MM.1S (cell line): ENCODE results near the gene NF2.

Experiments
- DNase-seq: peaks from one replicate; pipeline ENCODE4 v3.0.0-alpha.2; 2015
- H2AFZ ChIP-seq: fragments of 300-600 bp; sonication (generic); 2 replicates; pipeline ENCODE4 v1.6.0; 2016; ENCODE audit warnings: antibody characterized with exemption, low read length
- H3F3A ChIP-seq: fragments of 300-600 bp; sonication (generic); 2 replicates; pipeline ENCODE4 v1.6.1; 2016; ENCODE audit warnings: mild to moderate bottlenecking, antibody characterized with exemption, low read length, moderate library complexity, mixed read lengths; ENCODE audit not compliant: insufficient read depth
- H3K27ac ChIP-seq: fragments of 300-600 bp; sonication (generic); 2 replicates; pipeline ENCODE4 v1.5.1; 2016; ENCODE audit warnings: mild to moderate bottlenecking, low read length
- H3K27me3 ChIP-seq: fragments of 300-600 bp; sonication (generic); replicated peaks from 2 replicates; pipeline ENCODE4 v1.6.0; 2016; ENCODE audit warnings: low read length; ENCODE audit not compliant: insufficient read depth
- H3K36me3 ChIP-seq: fragments of 300-600 bp; sonication (generic); replicated peaks from 2 replicates; pipeline ENCODE4 v1.6.1; 2016; ENCODE audit warnings: mild to moderate bottlenecking, low read length, mixed read lengths; ENCODE audit not compliant: insufficient read depth
- H3K4me1 ChIP-seq: fragments of 300-600 bp; sonication (generic); 2 replicates; pipeline ENCODE4 v1.6.1; 2016; ENCODE audit warnings: low read length, mixed read lengths
- H3K4me2 ChIP-seq: fragments of 300-600 bp; sonication (generic); 2 replicates; pipeline ENCODE4 v1.6.0; 2016; ENCODE audit warnings: low read depth, low read length
- H3K4me3 ChIP-seq: fragments of 300-600 bp; sonication (generic); 2 replicates; pipeline ENCODE4 v1.5.1; 2016; ENCODE audit warnings: low read length, mixed read lengths
- H3K79me2 ChIP-seq: fragments of 300-600 bp; sonication (generic); 2 replicates; pipeline ENCODE4 v1.6.1; 2016; ENCODE audit warnings: mixed run types, low read length, mixed read lengths
- H3K9ac ChIP-seq: fragments of 300-600 bp; sonication (generic); 2 replicates; pipeline ENCODE4 v1.6.1; 2016; ENCODE audit warnings: low read length, mixed read lengths
- H3K9me2 ChIP-seq: fragments of 300-600 bp; sonication (generic); replicated peaks from 2 replicates; pipeline ENCODE4 v1.6.1; 2016; ENCODE audit warnings: mild to moderate bottlenecking, low read length, mixed read lengths; ENCODE audit not compliant: insufficient read depth
- H3K9me3 ChIP-seq: fragments of 300-600 bp; sonication (generic); replicated peaks from 2 replicates; pipeline ENCODE4 v1.6.1; 2016; ENCODE audit warnings: mild to moderate bottlenecking, low read length, mixed read lengths; ENCODE audit not compliant: insufficient read depth
- H4K20me1 ChIP-seq: fragments of 300-600 bp; sonication (generic); 2 replicates; pipeline ENCODE4 v1.6.1; 2016; ENCODE audit warnings: mild to moderate bottlenecking, low read length, moderate library complexity, mixed read lengths; ENCODE audit not compliant: insufficient read depth
- EZH2 ChIP-seq: fragments of 300-600 bp; sonication (generic); optimal IDR thresholded peaks from 2 replicates; pipeline ENCODE3; 2017; ENCODE audit warnings: low read depth, mild to moderate bottlenecking, antibody characterized with exemption, low read length, mixed read lengths
- EZH2phosphoT487 ChIP-seq: fragments of 300-600 bp; sonication (generic); IDR thresholded peaks from 2 replicates; pipeline ENCODE4 v1.6.1; 2018; ENCODE audit warnings: antibody characterized with exemption, low read length
- TF ChIP-seq, protein P1 (sequence below): fragments of 300-600 bp; sonication (generic); IDR thresholded peaks from 2 replicates; pipeline ENCODE4 v1.5.1; 2016; ENCODE audit warnings: antibody characterized with exemption, low read length, mixed read lengths

The NF2 gene

DNA sequence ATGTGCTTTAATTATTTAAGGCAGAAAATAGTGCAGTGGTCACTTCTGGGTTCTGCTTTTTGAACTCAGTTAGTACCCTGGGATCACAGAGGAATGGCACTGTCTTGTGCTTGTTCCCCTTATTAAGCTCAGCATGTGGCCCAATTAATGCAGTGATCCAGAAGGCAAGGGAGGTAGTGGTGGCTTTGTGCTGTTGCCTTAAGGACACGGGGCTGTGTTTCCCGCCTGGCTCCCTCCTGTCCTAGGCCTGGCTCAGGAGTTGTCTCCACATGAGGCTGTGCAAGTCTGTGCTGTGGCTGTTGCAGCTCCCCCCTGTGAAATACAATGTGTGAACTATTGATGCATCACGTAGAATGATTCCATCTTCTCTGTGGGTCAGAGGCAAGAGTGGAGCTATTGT, 67.2 kb downstream of the NF2 start:
- no peak for DNase-seq
- H3K9ac ChIP-seq: no peak overlapping the region
- no peaks in the 10 kb centered on the region for H3K9me2 ChIP-seq
- no peak overlapping the region for H3K27ac ChIP-seq
- no peak overlapping the region for H2AFZ ChIP-seq
- no peaks in the 10 kb centered on the region for H3K27me3 ChIP-seq
- no peaks in the 10 kb centered on the region for H3K79me2 ChIP-seq
- H3K4me3 ChIP-seq: no peak overlapping the region
- H3K36me3 ChIP-seq: peaks cover 5% of the 10 kb centered on the region; the same call in 1 of the 2 replicates
- H4K20me1 ChIP-seq: no peaks in the 10 kb centered on the region
- no peak for TF ChIP-seq EZH2
- TF ChIP-seq EZH2phosphoT487: no peak
- TF ChIP-seq, protein P1, sequence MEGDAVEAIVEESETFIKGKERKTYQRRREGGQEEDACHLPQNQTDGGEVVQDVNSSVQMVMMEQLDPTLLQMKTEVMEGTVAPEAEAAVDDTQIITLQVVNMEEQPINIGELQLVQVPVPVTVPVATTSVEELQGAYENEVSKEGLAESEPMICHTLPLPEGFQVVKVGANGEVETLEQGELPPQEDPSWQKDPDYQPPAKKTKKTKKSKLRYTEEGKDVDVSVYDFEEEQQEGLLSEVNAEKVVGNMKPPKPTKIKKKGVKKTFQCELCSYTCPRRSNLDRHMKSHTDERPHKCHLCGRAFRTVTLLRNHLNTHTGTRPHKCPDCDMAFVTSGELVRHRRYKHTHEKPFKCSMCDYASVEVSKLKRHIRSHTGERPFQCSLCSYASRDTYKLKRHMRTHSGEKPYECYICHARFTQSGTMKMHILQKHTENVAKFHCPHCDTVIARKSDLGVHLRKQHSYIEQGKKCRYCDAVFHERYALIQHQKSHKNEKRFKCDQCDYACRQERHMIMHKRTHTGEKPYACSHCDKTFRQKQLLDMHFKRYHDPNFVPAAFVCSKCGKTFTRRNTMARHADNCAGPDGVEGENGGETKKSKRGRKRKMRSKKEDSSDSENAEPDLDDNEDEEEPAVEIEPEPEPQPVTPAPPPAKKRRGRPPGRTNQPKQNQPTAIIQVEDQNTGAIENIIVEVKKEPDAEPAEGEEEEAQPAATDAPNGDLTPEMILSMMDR: no peak
- no peaks in the 10 kb centered on the region for H3K9me3 ChIP-seq
- H3K4me2 ChIP-seq: no peak overlapping the region
- no peaks in the 10 kb centered on the region for H3K4me1 ChIP-seq
- H3F3A ChIP-seq: no peaks in the 10 kb centered on the region

DNA sequence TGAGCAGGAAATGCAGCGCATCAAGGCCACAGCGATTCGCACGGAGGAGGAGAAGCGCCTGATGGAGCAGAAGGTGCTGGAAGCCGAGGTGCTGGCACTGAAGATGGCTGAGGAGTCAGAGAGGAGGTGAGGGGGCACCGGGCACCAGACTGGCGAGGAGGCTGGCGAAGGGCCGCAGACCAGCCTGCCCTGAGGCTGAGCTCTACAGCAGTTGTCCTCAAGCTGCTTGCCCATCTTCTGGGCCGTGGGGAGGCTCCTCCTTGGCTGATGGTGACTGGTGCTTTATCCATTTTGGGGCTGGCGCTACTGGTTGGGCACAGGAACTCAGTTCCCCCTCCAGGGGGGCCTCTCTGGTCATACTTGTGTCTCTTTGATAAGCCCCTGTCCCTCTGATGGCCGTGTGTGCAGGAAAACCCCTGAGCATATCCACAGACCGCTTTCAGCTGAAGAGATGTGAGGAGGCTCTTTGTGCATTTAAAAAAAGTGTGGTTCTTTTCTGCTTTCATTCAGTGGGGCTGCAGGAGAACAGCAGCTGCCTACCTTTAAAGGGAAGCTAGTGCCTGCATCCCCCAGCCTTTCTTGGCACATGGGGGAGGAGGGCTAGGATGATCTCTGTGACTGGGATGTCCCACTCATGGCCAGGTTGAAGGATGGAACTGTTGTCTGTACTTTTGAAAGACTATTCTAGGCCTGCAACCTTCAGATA, 70.1 kb downstream of the NF2 start:
- TF ChIP-seq, protein P1: no peak
- TF ChIP-seq EZH2phosphoT487 (no peak), EZH2 (no peak)
- Histone ChIP-seq H2AFZ (no peak overlapping the region), H3K79me2 (no peaks in the 10 kb centered on the region), H4K20me1 (no peaks in the 10 kb centered on the region), H3K9ac (no peak overlapping the region), H3K4me3 (no peak overlapping the region), H3K9me2 (no peaks in the 10 kb centered on the region), H3K27ac (no peak overlapping the region), H3K4me2 (no peak overlapping the region), H3K27me3 (no peaks in the 10 kb centered on the region), H3K4me1 (no peaks in the 10 kb centered on the region), H3F3A (no peaks in the 10 kb centered on the region), H3K9me3 (no peaks in the 10 kb centered on the region), H3K36me3 (peaks cover 5% of the 10 kb centered on the region; the same call in 1 of the 2 replicates)
- no peak for DNase-seq

DNA sequence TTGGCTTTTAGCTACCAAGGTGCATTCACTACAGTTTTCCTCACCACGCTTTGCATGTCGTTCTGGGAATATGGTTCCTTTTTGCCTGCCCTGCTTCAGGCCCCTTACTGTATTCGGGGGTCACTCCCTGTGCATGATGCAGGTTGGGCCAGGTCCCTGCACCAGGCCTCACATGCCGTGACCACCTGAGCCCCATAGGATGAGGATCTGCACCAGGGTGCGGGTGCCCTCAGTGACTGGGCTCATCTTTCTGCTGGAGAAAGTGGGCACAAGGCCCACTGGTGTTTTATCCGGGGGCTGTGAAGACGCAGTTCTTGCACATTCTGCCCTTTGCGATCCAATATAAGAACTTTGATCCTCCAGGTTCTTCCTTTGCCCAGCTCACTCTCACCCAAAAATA, 70.7 kb downstream of the NF2 start:
- no peaks in the 10 kb centered on the region for H3F3A ChIP-seq
- H3K79me2 ChIP-seq: no peaks in the 10 kb centered on the region
- H3K9ac ChIP-seq: no peak overlapping the region
- TF ChIP-seq EZH2phosphoT487 (no peak), EZH2 (no peak)
- no peaks in the 10 kb centered on the region for H3K27me3 ChIP-seq
- H3K4me1 ChIP-seq: no peaks in the 10 kb centered on the region
- no peaks in the 10 kb centered on the region for H3K9me3 ChIP-seq
- no peaks in the 10 kb centered on the region for H4K20me1 ChIP-seq
- no peak overlapping the region for H2AFZ ChIP-seq
- H3K4me2 ChIP-seq: no peak overlapping the region
- no peaks in the 10 kb centered on the region; the same call in 1 of the 2 replicates for H3K36me3 ChIP-seq
- no peaks in the 10 kb centered on the region for H3K9me2 ChIP-seq
- no peak overlapping the region for H3K4me3 ChIP-seq
- DNase-seq: no peak
- no peak overlapping the region for H3K27ac ChIP-seq

DNA sequence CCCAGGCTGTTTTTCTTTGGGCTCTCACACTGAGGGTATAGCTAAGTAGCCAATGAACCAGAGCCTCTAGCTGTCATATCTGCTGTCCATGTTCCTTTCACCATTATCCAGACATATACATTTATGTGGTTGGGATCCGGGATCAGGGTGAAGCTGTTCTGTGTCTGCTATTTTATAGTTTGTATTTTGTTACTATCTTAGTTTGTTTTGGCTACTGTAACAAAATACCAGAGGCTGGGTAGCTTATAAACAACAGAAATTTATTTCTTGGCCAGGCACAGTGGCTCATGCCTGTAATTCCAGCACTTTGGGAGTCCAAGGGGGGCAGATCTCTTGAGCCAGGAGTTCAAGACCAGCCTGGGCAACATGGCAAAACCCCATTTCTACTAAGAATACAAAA, 75.9 kb downstream of the NF2 start:
- no peaks in the 10 kb centered on the region for H4K20me1 ChIP-seq
- no peaks in the 10 kb centered on the region for H3K27me3 ChIP-seq
- H3K4me1 ChIP-seq: no peaks in the 10 kb centered on the region
- H3K9ac ChIP-seq: no peak overlapping the region
- no peak for DNase-seq
- H3K36me3 ChIP-seq: no peaks in the 10 kb centered on the region; the same call in 1 of the 2 replicates
- H3K27ac ChIP-seq: no peak overlapping the region
- H3K9me3 ChIP-seq: no peaks in the 10 kb centered on the region
- H3K79me2 ChIP-seq: no peaks in the 10 kb centered on the region
- H3K4me2 ChIP-seq: no peak overlapping the region
- no peak overlapping the region for H2AFZ ChIP-seq
- TF ChIP-seq EZH2 (no peak), EZH2phosphoT487 (no peak)
- TF ChIP-seq, protein P1: no peak
- H3F3A ChIP-seq: no peaks in the 10 kb centered on the region
- H3K9me2 ChIP-seq: no peaks in the 10 kb centered on the region
- no peak overlapping the region for H3K4me3 ChIP-seq
